HS-5 (cell line): ENCODE data around the gene PCK2.

Experiments used
- DNase-seq: peaks from one replicate; pipeline ENCODE4 v3.0.0-alpha.2; 2012; ENCODE audit warnings: low read depth

Gene PCK2

GRCh38 chr14:24060984-24061913, 32.9 kb upstream of the PCK2 start:
- no peak for DNase-seq

GRCh38 chr14:24062216-24062980, 31.7 kb upstream of the PCK2 start:
- no peak for DNase-seq

GRCh38 chr14:24063263-24063836, 30.8 kb upstream of the PCK2 start:
- no peak for DNase-seq

GRCh38 chr14:24064091-24064795, 29.9 kb upstream of the PCK2 start:
- no peak for DNase-seq

- DNase-seq, result no peak
These were observed 29.3 kb upstream of the PCK2 start for GRCh38 chr14:24064856-24065255.

- no peak for DNase-seq
These were observed 28.7 kb upstream of the PCK2 start for GRCh38 chr14:24065408-24065807.

- no peak for DNase-seq
These were observed 27.5 kb upstream of the PCK2 start for GRCh38 chr14:24066496-24067132.

GRCh38 chr14:24067133-24068082, 26.7 kb upstream of the PCK2 start:
- no peak for DNase-seq

GRCh38 chr14:24068711-24069410, 25.2 kb upstream of the PCK2 start:
- no peak for DNase-seq

- no peak for DNase-seq
These were observed 24.7 kb upstream of the PCK2 start for GRCh38 chr14:24069411-24069735.

- no peak for DNase-seq
These were observed 23.6 kb upstream of the PCK2 start for GRCh38 chr14:24070285-24071143.

- no peak for DNase-seq
These were observed 22.9 kb upstream of the PCK2 start, which contains the start of gene CPNE6 for GRCh38 chr14:24071144-24071697. Gene CPNE6 (plus strand): TSS chr14:24071562. CDS start chr14:24072937, 1,375 bp downstream.

- DNase-seq, result no peak
These were observed 22.2 kb upstream of the PCK2 start for GRCh38 chr14:24071836-24072430.

- DNase-seq, result no peak
These were observed 21.7 kb upstream of the PCK2 start for GRCh38 chr14:24072436-24072835.

- DNase-seq, result no peak
These were observed 20.9 kb upstream of the PCK2 start for GRCh38 chr14:24072881-24073877.

GRCh38 chr14:24074625-24075484, 19.3 kb upstream of the PCK2 start:
- no peak for DNase-seq
